GM12878 (cell line): ENCODE results near the gene SIK2. TPM values are rescaled to one million over a fixed set of nuclear protein-coding genes. Genes with fewer than 3 reads are reported as not detected.

Experiments used
- BCLAF1 ChIP-seq: fragments of 450-650 bp; IDR thresholded peaks from 2 replicates; pipeline ENCODE4 v1.6.1; 2017; ENCODE audit warnings: antibody characterized with exemption, mild to moderate bottlenecking, moderate library complexity
- CEBPB ChIP-seq, 2 experiments: fragments of 150-350 bp in 1 of 2; IDR thresholded peaks; 2 replicates each; pipeline ENCODE4 v1.6.1; 2012 to 2014; ENCODE audit warnings: low read depth in 2 of 2, low read length in 2 of 2, borderline replicate concordance in 1 of 2, inconsistent platforms in 1 of 2
- EED ChIP-seq: sonication (generic); IDR thresholded peaks from 2 replicates; pipeline ENCODE4 v1.6.1; 2016; ENCODE audit warnings: antibody characterized with exemption, low read depth
- REST ChIP-seq: IDR thresholded peaks from 2 replicates; pipeline ENCODE4 v1.6.1; 2012; ENCODE audit warnings: mild to moderate bottlenecking, low read depth, low read length
- SMAD1 ChIP-seq: fragments of 450-650 bp; IDR thresholded peaks from 2 replicates; pipeline ENCODE4 v1.6.1; 2018; ENCODE audit warnings: mild to moderate bottlenecking, low read depth; ENCODE audit not compliant: partially characterized antibody
- polyA plus RNA-seq, 11 experiments: library from polyadenylated mRNA; depleted of rRNA in 4 of 11; unstranded in 6 of 11; stranded (reverse) in 5 of 11; fragments of >200 nt; fragmentation: Nextera tagmentation in 4 of 11; fragmentation: Illumina TruSeq in 1 of 11; extraction: Ambion mirVana in 4 of 11; extraction: Trizol in 1 of 11; gene quantifications; 1 replicate in 1 of 11; 2 replicates in 10 of 11; pipeline versions ENCODE4 v1.2.1 to v1.2.3, GENCODE V29; 2011 to 2016; ENCODE audit warnings: inconsistent platforms in 2 of 11, missing spikeins in 2 of 11, low read depth in 1 of 11
- total RNA-seq, 4 experiments: library from RNA; depleted of rRNA in 3 of 4; stranded (reverse); fragments of >200 nt in 3 of 4; fragmentation: Illumina TruSeq in 1 of 4; extraction: Trizol in 1 of 4; gene quantifications; 2 replicates each; pipeline versions ENCODE4 v1.2.1 to v1.2.3, GENCODE V29; 2013 to 2021

SIK2 gene
- total and polyA plus RNA-seq, 10 of the 15 experiments (the other 5 are each of a cell fraction or from before 2014, with no cell fraction given), result 0.97 to 14.2 (median 4.5) TPM

GRCh38 chr11:111585371-111585770 is 16.9 kb upstream of the SIK2 start (continued):
- TF ChIP-seq REST, result no peak
- no peak for TF ChIP-seq BCLAF1
- TF ChIP-seq SMAD1, result no peak
- no peak for TF ChIP-seq CEBPB (IDR thresholded peaks at IDR 0.05; ENCODE audit: borderline replicate concordance in 1 of 2, low read depth in 2 of 2, low read length in 2 of 2)
- TF ChIP-seq EED, result no peak
